AG08396 (cell line): ENCODE results near the gene TSPEAR.
"Not testable (repeated sequence)": the region's sequence is repeated elsewhere in the genome, so short reads cannot be mapped to it uniquely, and the experiment has no call there.

Experiments used
- DNase-seq: peaks from one replicate; pipeline ENCODE4 v3.0.0; 2012; ENCODE audit warnings: low spot score, mixed read lengths

TSPEAR gene

GRCh38 chr21:44603109-44603875 is 108.1 kb downstream of the TSPEAR start:
- DNase-seq: no peak

- DNase-seq: no peak
These were observed 108.9 kb downstream of the TSPEAR start for GRCh38 chr21:44602463-44602850.

- DNase-seq: no peak
These were observed 109.5 kb downstream of the TSPEAR start for GRCh38 chr21:44601596-44602462.

- DNase-seq: not testable (repeated sequence)
These were observed 110.3 kb downstream of the TSPEAR start for GRCh38 chr21:44601091-44601490.

GRCh38 chr21:44600118-44600978 is 111.0 kb downstream of the TSPEAR start, which contains the start of gene KRTAP10-7:
Gene KRTAP10-7 (plus strand): TSS chr21:44600597. CDS start chr21:44600622, 25 bp downstream.
- DNase-seq: not testable (repeated sequence)

- DNase-seq: no peak
These were observed 111.9 kb downstream of the TSPEAR start for GRCh38 chr21:44599264-44600029.

GRCh38 chr21:44598061-44598460 is 113.3 kb downstream of the TSPEAR start:
- DNase-seq: no peak

GRCh38 chr21:44596068-44596725 is 115.2 kb downstream of the TSPEAR start:
- no peak for DNase-seq

- DNase-seq: no peak
These were observed 115.8 kb downstream of the TSPEAR start for GRCh38 chr21:44595524-44595923.

GRCh38 chr21:44594406-44594916 is 116.9 kb downstream of the TSPEAR start:
- no peak for DNase-seq

GRCh38 chr21:44593598-44594405 is 117.6 kb downstream of the TSPEAR start:
- no peak for DNase-seq

- DNase-seq: no peak
These were observed 118.7 kb downstream of the TSPEAR start, which contains the start of gene KRTAP10-6 for GRCh38 chr21:44592446-44593311. Gene KRTAP10-6 (minus strand): TSS chr21:44592505. CDS start chr21:44592484, 21 bp downstream.

GRCh38 chr21:44591801-44592130 is 119.6 kb downstream of the TSPEAR start:
- not testable (repeated sequence) for DNase-seq

- DNase-seq: not testable (repeated sequence)
These were observed 120.2 kb downstream of the TSPEAR start for GRCh38 chr21:44590897-44591800.

GRCh38 chr21:44590311-44590721 is 121.1 kb downstream of the TSPEAR start:
- no peak for DNase-seq

GRCh38 chr21:44589586-44590305 is 121.6 kb downstream of the TSPEAR start:
- DNase-seq: no peak

GRCh38 chr21:44589094-44589493 is 122.3 kb downstream of the TSPEAR start:
- no peak for DNase-seq
